22Rv1 (cell line): Measurements from ENCODE around the gene RICTOR.

ENCODE experiments used
- CTCF ChIP-seq: fragments of 450-650 bp; IDR thresholded peaks from 2 replicates; pipeline ENCODE4 v1.5.1; 2017; ENCODE audit warnings: mild to moderate bottlenecking
- ZFX ChIP-seq: fragments of 450-650 bp; IDR thresholded peaks from 2 replicates; pipeline ENCODE4 v1.6.1; 2017; ENCODE audit warnings: antibody characterized with exemption, borderline replicate concordance

- TF ChIP-seq CTCF (no peak), ZFX (no peak)
Measured at GRCh38 chr5:39052141-39052540, 22.1 kb downstream of the RICTOR start.
